Activated CD4-positive, alpha-beta memory T cell treated with anti-CD3 and anti-CD28 coated beads for 36 hours (primary cell): ENCODE results near the gene ALDH1L2. TPM values are rescaled to one million over a fixed set of nuclear protein-coding genes. Genes with fewer than 3 reads are reported as not detected.
"Not testable (repeated sequence)": the region's sequence is repeated elsewhere in the genome, so short reads cannot be mapped to it uniquely, and the experiment has no call there.

Experiments used
- CTCF ChIA-PET: fragments of 350-600 bp; sonication (Branson Sonifier 250); formaldehyde crosslinking; loops from one replicate; lab custom pipeline; 2021; ENCODE audit warnings: antibody characterized with exemption, inconsistent platforms; lab: Charles Lee
- POLR2A ChIA-PET: fragments of 350-600 bp; sonication (Branson Sonifier 250); formaldehyde crosslinking; loops from one replicate; lab custom pipeline; 2021; ENCODE audit warnings: antibody characterized with exemption; lab: Charles Lee
- DNase-seq: peaks from one replicate; pipeline ENCODE4 v3.0.0-alpha.2; 2020
- H3K27ac Mint-ChIP-seq: one replicate; pipeline ENCODE4 v1.8.0; 2021; ENCODE audit warnings: mixed read lengths
- H3K27me3 Mint-ChIP-seq: one replicate; pipeline ENCODE4 v1.8.0; 2021; ENCODE audit warnings: mixed read lengths
- H3K36me3 Mint-ChIP-seq: one replicate; pipeline ENCODE4 v1.8.0; 2021; ENCODE audit warnings: mixed read lengths
- H3K4me1 Mint-ChIP-seq: one replicate; pipeline ENCODE4 v1.8.0; 2021; ENCODE audit warnings: low read depth, mixed read lengths
- H3K4me3 Mint-ChIP-seq: one replicate; pipeline ENCODE4 v1.8.0; 2021; ENCODE audit warnings: mild to moderate bottlenecking, mixed read lengths
- H3K9me3 Mint-ChIP-seq: one replicate; pipeline ENCODE4 v1.8.0; 2021; ENCODE audit warnings: mixed read lengths
- intact Hi-C: fragments of 100-400 bp; cut with micrococcal nuclease; formaldehyde crosslinking; loops from one replicate; pipeline ENCODE4 v1.15.1; 2023
- total RNA-seq, 2 experiments: library from RNA; stranded (reverse); gene quantifications; one replicate each; pipeline ENCODE4 v1.2.3, GENCODE V29; 2021

Gene ALDH1L2
- total RNA-seq, 2 experiments from 2014 or later = 4.3 to 4.8 TPM

DNA sequence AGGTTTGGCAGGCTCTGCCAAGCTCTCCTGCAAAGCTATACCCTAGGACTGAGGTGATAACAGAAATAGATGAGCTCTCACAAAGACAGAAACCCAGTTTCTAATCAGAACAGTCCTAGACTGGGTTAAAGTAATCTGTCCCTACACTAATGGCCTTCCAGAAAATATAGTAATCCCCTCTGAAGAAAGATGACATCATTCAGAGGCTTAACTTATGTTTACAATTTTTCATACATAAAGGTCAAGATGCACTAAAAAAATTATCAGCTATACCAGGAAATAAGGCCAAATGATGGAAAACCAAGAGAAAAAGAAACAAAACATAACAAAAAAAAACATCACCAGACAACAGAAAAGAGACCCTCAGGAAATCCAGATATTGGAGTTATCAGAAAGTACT, 18.4 kb upstream of the ALDH1L2 start:
- no peak for DNase-seq
- H3K36me3 Mint-ChIP-seq = no peaks in the 10 kb centered on the region
- H3K27me3 Mint-ChIP-seq = peaks cover 25% of the 10 kb centered on the region
- intact Hi-C loops = no loop called here
- peaks cover 8% of the 10 kb centered on the region for H3K4me1 Mint-ChIP-seq
- ChIA-PET POLR2A (no interaction called here), CTCF (interaction anchor here (0.9 kb wide), 1 partner anchor 282 kb away, joined by 3 read pairs; no protein-coding TSS in a partner anchor)
- no peak overlapping the region for H3K27ac Mint-ChIP-seq
- peaks cover 4% of the 10 kb centered on the region for H3K9me3 Mint-ChIP-seq
- no peak overlapping the region for H3K4me3 Mint-ChIP-seq

DNA sequence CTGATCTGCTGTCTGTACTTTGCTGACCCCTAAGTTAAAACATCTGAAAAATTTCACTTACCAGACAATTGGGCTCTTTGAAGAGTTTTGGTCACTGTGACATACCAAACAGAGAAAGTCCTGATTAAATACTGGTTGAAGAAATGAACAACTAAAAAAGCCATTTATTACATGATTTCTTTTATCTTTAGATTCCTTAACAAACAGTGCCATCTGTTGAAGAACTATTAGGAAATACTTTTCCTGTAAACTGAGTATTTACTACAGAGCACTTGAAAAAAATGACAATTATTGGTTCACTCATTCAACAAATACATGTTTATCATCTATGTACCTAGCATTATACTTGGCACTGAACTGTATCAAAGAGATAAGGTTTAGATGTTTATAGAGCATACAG, 16.7 kb upstream of the ALDH1L2 start:
- no peaks in the 10 kb centered on the region for H3K4me1 Mint-ChIP-seq
- POLR2A ChIA-PET = no interaction called here
- H3K36me3 Mint-ChIP-seq = peaks cover 1% of the 10 kb centered on the region
- DNase-seq = no peak
- no peak overlapping the region for H3K27ac Mint-ChIP-seq
- peaks cover 9% of the 10 kb centered on the region for H3K9me3 Mint-ChIP-seq
- intact Hi-C loops = no loop called here
- H3K27me3 Mint-ChIP-seq = peaks cover 20% of the 10 kb centered on the region
- CTCF ChIA-PET = no interaction called here
- H3K4me3 Mint-ChIP-seq = no peak overlapping the region

DNA sequence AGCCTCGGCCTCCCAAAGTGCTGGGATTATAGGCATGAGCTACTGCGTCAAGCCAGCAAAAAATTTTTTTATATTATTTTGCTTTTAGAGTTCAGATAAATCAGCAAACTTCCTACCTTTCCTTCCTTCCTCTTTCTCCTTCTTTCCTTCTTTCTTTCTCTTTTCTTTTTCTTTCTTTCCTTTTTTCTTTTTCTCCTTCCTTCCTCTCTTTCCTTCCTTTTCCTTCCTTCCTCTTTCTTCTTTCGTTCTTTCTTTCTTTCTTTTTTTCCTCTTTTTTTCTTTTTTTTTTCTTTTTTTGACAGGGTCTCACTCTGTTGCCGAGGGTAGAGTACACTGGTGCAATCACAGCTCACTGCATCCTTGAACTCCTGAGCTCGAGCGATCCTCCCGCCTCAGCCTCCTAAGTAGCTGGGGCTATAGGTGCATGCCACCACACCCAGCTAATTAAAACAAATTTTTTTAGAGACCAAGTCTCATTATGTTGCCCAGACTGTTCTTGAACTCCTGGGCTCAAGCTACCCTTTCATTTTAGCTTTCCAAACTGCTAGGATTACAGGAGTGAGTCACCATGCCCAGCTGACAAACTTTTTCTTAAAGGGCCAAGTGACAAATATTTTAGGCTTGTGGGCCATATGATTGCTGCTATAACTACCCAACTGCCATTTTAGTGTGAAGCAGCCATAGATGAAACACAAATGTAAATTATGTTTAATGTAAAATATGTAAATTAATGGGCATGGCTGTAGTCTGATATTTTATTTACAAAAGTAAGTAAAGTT, 16.1 kb upstream of the ALDH1L2 start:
- H3K27ac Mint-ChIP-seq = no peak overlapping the region
- H3K4me3 Mint-ChIP-seq = no peak overlapping the region
- ChIA-PET POLR2A (no interaction called here), CTCF (no interaction called here)
- no peaks in the 10 kb centered on the region for H3K4me1 Mint-ChIP-seq
- H3K27me3 Mint-ChIP-seq = peaks cover 20% of the 10 kb centered on the region
- H3K36me3 Mint-ChIP-seq = peaks cover 1% of the 10 kb centered on the region
- peaks cover 13% of the 10 kb centered on the region for H3K9me3 Mint-ChIP-seq
- no peak for DNase-seq
- intact Hi-C loops = no loop called here

DNA sequence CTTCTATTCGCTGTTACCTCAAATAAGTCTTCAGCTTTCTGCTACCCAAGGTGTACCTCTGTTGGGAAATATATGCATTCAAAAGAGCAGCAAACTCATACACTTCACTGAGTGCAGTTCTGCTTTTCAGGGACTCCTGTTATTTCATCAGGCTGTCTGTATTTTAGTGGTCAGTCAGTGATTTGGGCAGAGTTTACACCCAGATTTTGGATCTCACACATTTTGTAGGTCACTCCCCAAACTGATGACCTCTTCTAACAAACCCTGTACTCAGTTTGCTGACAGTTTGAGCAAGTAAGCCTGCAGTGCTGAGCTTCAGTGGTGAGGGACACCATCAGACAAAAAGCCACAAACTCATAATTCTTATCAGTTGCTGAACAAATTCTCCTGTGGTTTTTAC, 15.1 kb upstream of the ALDH1L2 start:
- no peaks in the 10 kb centered on the region for H3K4me1 Mint-ChIP-seq
- peaks cover 16% of the 10 kb centered on the region for H3K27me3 Mint-ChIP-seq

DNA sequence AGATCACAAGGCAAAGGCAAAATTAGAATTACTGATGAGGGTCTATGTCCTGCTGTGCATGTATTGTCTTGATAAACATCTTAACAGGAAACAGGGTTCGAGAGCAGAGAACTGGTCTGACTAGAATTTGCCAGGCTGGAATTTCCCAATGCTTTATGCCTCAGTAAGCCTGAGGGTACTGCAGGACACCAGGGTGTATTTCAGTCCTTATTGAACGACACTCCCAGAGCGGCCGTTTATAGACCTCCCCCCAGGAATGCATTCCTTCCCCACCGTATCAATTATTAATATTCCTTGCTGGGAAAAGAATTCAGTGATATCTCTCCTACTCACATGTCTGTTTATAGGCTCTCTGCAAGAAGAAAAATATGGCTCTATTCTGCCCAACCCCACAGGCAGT, 11.1 kb upstream of the ALDH1L2 start:
- H3K27me3 Mint-ChIP-seq = peaks cover 11% of the 10 kb centered on the region
- H3K9me3 Mint-ChIP-seq = peaks cover 17% of the 10 kb centered on the region
- H3K4me3 Mint-ChIP-seq, intact Hi-C loops, H3K4me1 Mint-ChIP-seq, H3K27ac Mint-ChIP-seq, POLR2A ChIA-PET, H3K36me3 Mint-ChIP-seq, CTCF ChIA-PET, DNase-seq: not testable (repeated sequence)

More for the DNA sequence above, 15.1 kb upstream of the ALDH1L2 start:
- ChIA-PET CTCF (no interaction called here), POLR2A (no interaction called here)
- no peak overlapping the region for H3K27ac Mint-ChIP-seq
- H3K4me3 Mint-ChIP-seq = no peak overlapping the region
- H3K36me3 Mint-ChIP-seq = peaks cover 3% of the 10 kb centered on the region
- no peak for DNase-seq
- intact Hi-C loops = no loop called here
- peaks cover 17% of the 10 kb centered on the region for H3K9me3 Mint-ChIP-seq

DNA sequence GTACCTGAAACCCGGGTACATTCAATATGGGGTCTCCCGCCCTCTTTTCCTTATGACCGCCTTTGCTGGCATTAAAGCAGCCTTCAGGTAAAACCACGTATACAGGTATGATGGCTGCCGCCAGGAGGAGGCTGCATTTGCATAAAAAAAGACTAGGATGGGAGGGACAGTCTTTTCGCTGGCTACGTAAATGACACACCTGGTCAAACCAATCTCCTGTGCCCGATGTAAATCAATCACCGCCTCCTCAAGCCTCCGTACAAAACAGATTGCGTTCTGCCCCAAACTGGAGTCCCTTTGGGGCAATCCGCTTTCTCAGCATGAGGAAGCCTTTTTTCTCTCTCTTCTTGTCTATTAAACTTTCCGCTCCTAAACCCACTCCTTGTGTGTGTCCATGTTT, 8.1 kb upstream of the ALDH1L2 start:
- ChIA-PET POLR2A (no interaction called here), CTCF (no interaction called here)
- no peak overlapping the region for H3K4me3 Mint-ChIP-seq
- no peaks in the 10 kb centered on the region for H3K4me1 Mint-ChIP-seq
- H3K27me3 Mint-ChIP-seq = peaks cover 2% of the 10 kb centered on the region
- peaks cover 3% of the 10 kb centered on the region for H3K36me3 Mint-ChIP-seq
- H3K9me3 Mint-ChIP-seq = peaks cover 17% of the 10 kb centered on the region
- no peak overlapping the region for H3K27ac Mint-ChIP-seq
- no peak for DNase-seq
- intact Hi-C loops = no loop called here

DNA sequence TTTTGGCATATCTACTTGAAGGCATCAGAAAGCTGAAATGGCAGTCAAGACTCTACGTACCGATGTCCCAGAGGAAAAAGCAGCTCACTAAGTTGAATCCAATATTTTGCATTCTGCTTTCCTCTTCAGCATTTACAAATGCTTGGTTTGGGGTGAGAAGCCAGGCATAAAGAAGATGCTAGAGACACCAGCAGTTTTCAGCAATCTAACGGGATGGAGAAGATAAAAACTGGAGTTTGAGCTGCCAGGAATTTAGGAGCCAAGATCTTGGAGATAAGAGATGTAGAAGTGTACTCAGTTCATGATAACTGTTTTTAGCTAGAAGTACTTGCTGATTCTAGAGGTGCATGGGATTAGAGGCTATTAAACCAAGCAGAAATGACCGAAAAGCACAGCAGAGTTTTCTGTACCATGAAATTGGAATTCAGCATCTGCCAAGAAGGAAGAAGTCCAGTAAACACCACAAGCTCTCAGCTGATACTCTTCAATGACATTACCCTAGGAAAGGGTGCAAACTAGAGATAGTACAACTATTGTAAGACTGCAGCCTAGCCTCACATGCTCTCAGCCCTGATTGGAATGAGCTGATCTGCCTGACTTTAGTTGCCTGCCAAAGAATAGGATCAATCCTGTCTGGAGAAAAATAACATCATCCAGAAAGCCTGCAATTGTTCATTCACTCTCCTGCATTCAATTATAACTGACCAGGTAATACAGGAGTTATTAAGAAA, 7.4 kb upstream of the ALDH1L2 start:
- Mint-ChIP-seq H3K36me3 (peaks cover 3% of the 10 kb centered on the region), H3K27ac (no peak overlapping the region), H3K4me1 (no peaks in the 10 kb centered on the region), H3K9me3 (peaks cover 18% of the 10 kb centered on the region), H3K4me3 (no peak overlapping the region), H3K27me3 (peaks cover 2% of the 10 kb centered on the region)
- no peak for DNase-seq
- POLR2A ChIA-PET = no interaction called here
- CTCF ChIA-PET = no interaction called here
- intact Hi-C loops = no loop called here

DNA sequence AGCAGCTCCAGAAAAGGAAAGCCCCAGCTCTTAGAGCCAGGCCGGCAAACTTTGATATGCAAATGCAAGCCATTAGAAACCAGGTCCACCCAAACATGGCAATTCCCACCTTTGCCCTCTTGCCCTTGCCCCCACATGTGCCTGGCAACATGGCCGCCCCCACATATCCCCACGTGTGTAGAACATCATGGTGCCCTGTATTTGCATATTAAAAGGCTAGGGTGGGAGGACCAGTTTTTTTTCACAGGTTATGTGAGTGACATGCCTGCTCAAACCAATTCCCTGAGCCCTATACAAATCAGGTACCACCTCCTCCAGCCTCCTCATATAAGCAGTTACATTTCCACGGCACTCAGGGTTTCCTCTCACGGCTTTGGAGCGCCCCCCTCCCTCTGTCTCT, 6.1 kb upstream of the ALDH1L2 start:
- peaks cover 10% of the 10 kb centered on the region for H3K9me3 Mint-ChIP-seq
- H3K27me3 Mint-ChIP-seq = peaks cover 6% of the 10 kb centered on the region
- DNase-seq = no peak
- ChIA-PET POLR2A (no interaction called here), CTCF (no interaction called here)
- H3K4me3 Mint-ChIP-seq = no peak overlapping the region
- H3K27ac Mint-ChIP-seq = no peak overlapping the region
- no peaks in the 10 kb centered on the region for H3K4me1 Mint-ChIP-seq
- H3K36me3 Mint-ChIP-seq = peaks cover 3% of the 10 kb centered on the region
- intact Hi-C loops = no loop called here

DNA sequence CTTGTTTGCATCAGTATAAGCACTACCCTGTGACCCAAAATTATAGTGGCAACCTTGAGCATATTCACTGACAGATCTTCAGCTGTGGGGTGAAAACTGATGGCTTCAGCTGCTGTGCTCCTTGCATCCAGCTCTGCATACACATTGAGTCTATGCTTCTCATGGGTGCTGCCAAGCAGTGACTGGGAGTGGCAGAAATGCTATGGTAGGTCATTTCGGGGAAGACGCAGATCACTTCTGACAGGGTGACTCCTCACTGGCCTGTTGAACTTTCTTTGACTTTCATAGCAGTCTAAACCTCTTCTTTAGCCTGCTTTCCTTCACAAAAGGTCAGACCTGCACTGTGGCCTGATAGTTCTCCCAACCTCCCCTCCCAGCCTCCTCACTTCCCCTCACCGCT, 5.6 kb upstream of the ALDH1L2 start:
- peaks cover 1% of the 10 kb centered on the region for H3K36me3 Mint-ChIP-seq
- H3K27me3 Mint-ChIP-seq = peaks cover 6% of the 10 kb centered on the region
- POLR2A ChIA-PET = no interaction called here

DNA sequence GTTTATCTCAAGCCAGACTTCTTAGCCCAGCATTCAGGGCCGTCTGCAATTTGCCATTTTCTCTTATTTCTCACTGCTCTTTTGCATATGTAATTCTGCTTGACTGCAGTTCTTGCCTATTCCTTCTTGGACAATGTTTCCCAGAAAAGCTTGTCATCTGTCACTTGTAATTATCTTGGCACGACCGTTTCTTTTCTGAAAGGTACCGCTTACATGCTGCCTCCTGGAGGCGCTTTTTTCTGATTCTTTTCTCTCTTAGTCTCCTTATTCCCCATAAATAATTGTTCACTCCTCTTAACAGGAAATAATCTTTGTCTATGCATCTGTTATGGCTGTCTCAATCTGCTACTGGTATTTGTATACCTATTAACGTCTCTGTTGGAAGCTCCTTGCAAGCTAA, 1.2 kb upstream of the ALDH1L2 start:
- intact Hi-C loops = no loop called here
- Mint-ChIP-seq H3K36me3 (peaks cover 1% of the 10 kb centered on the region), H3K4me1 (peaks cover 8% of the 10 kb centered on the region), H3K27me3 (peaks cover 22% of the 10 kb centered on the region), H3K4me3 (peak overlapping the region; percentile 17), H3K27ac (no peak overlapping the region), H3K9me3 (peaks cover 2% of the 10 kb centered on the region)
- CTCF ChIA-PET = no interaction called here
- POLR2A ChIA-PET = no interaction called here
- no peak for DNase-seq

More for the DNA sequence above, 5.6 kb upstream of the ALDH1L2 start:
- H3K4me1 Mint-ChIP-seq = no peaks in the 10 kb centered on the region
- H3K9me3 Mint-ChIP-seq = peaks cover 6% of the 10 kb centered on the region
- DNase-seq = no peak
- CTCF ChIA-PET = no interaction called here
- intact Hi-C loops = no loop called here
- no peak overlapping the region for H3K27ac Mint-ChIP-seq
- no peak overlapping the region for H3K4me3 Mint-ChIP-seq

DNA sequence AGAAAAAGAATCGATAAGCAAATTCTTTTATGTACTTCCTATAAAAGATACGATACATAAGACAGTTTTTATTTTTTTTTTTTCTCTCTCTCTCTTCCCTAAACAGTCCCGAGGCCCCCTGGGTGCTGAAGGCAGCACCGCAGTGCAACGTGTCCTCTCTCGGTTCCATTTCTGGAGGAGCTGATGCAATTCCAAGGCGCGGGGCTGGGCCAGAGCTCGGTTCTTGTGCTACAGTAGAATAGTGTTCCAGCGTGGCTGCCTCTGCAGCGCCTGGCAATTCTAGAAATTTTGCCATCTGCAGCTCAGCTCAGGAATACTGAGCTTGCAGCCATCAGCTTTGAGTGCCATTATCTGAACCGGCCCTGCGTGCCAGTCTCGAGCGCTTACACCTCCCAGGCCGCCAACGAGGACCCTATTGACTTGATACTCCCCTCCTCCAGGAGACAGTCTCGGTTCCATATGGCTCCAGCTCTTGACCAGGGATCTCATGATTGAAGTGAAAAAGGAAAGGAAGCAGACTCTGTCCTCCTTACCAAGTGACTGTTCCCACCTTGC, 630 bp downstream of the ALDH1L2 start:
- H3K4me1 Mint-ChIP-seq = peaks cover 8% of the 10 kb centered on the region
- intact Hi-C loops = no loop called here
- no peak overlapping the region for H3K27ac Mint-ChIP-seq
- ChIA-PET POLR2A (interaction anchor here (0.8 kb wide), 1 partner anchor 12 kb away, joined by 3 read pairs; no protein-coding TSS in a partner anchor), CTCF (interaction anchor here (1.4 kb wide), 1 partner anchor 702 kb away, joined by 4 read pairs; no protein-coding TSS in a partner anchor)
- H3K4me3 Mint-ChIP-seq = peak overlapping the region; percentile 78
- peak; percentile 20 for DNase-seq
- H3K27me3 Mint-ChIP-seq = peaks cover 25% of the 10 kb centered on the region
- peaks cover 1% of the 10 kb centered on the region for H3K36me3 Mint-ChIP-seq
- peaks cover 2% of the 10 kb centered on the region for H3K9me3 Mint-ChIP-seq

DNA sequence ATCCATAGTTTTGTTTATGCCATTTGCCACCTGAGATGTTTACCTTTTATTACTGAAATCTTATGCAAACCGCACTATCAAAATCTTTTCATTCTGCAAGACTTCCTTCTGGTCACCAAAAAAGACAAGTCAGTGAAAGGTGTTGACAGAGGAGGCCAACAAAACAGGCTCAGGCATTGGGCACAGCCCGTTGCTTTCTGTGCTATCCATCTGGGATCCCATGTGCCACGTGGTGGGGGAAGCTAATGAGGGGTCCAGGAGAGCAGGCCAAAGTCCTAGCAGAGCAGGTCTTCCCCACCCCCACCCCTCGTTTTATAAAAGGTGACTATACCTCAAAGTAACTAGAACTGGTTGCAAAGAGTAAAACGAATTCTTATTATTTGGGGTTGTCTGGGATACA, 1.2 kb downstream of the ALDH1L2 start:
- H3K4me3 Mint-ChIP-seq = no peak overlapping the region
- ChIA-PET CTCF (interaction anchor here (1.4 kb wide), 1 partner anchor 701 kb away, joined by 4 read pairs; no protein-coding TSS in a partner anchor), POLR2A (no interaction called here)
- peaks cover 8% of the 10 kb centered on the region for H3K4me1 Mint-ChIP-seq
- peaks cover 1% of the 10 kb centered on the region for H3K36me3 Mint-ChIP-seq
- intact Hi-C loops = no loop called here
- H3K27me3 Mint-ChIP-seq = peaks cover 26% of the 10 kb centered on the region
- H3K9me3 Mint-ChIP-seq = peaks cover 2% of the 10 kb centered on the region
- DNase-seq = no peak
- H3K27ac Mint-ChIP-seq = no peak overlapping the region
